ENCODE data around the gene ZNF514.
"Not testable (repeated sequence)": the region's sequence is repeated elsewhere in the genome, so short reads cannot be mapped to it uniquely, and the experiment has no call there.

The ZNF514 gene

DNA sequence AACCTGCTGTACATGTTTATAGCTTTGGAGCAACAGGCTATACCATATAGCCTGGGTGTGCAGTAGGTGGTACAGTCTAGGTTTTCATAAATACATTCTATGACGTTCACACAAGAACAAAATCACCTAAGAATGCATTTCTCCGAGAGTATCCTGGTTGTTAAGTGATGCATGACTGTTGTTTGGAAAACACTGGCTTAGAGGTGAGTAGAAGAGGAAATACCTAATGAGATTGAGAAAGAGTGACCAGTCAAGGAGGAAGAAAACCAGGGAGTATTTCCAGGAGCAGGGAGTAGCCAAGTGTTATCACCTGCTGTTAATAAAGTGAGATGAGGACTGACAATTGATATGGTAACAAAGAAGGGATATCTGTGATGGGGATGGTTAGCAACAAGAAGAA is 44.7 kb upstream of the ZNF514 start:
- Histone ChIP-seq H3K4me2 (no peak overlapping the region), H3K27me3 (ENCODE audit: insufficient read depth, low read depth) (no peaks in the 10 kb centered on the region), H3K79me2 (ENCODE audit: insufficient read depth, low read depth) (no peaks in the 10 kb centered on the region), H2AFZ (ENCODE audit: low read depth) (no peak overlapping the region), H4K20me1 (ENCODE audit: insufficient read depth) (no peaks in the 10 kb centered on the region), H3K9ac (no peak overlapping the region), H3K4me1 (ENCODE audit: low read depth, poor library complexity, severe bottlenecking) (no peaks in the 10 kb centered on the region), H3K4me3 (IDR thresholded peaks at IDR 0.05; ENCODE audit: insufficient read depth, low read depth, low read length) (no peak overlapping the region), H3K36me3 (ENCODE audit: insufficient read depth) (no peaks in the 10 kb centered on the region), H3K27ac (no peak overlapping the region)
- no peak for TF ChIP-seq CTCF (conservative IDR thresholded peaks at IDR 0.05; ENCODE audit: low read depth, low read length)

GRCh38 chr2:95203911-95204310 is 44.3 kb upstream of the ZNF514 start:
- no peak overlapping the region for H2AFZ ChIP-seq (ENCODE audit: low read depth)
- H3K9ac ChIP-seq = no peak overlapping the region
- H3K4me2 ChIP-seq = no peak overlapping the region
- no peaks in the 10 kb centered on the region for H4K20me1 ChIP-seq (ENCODE audit: insufficient read depth)
- no peaks in the 10 kb centered on the region for H3K36me3 ChIP-seq (ENCODE audit: insufficient read depth)
- no peaks in the 10 kb centered on the region for H3K79me2 ChIP-seq (ENCODE audit: insufficient read depth, low read depth)
- no peak for TF ChIP-seq CTCF (conservative IDR thresholded peaks at IDR 0.05; ENCODE audit: low read depth, low read length)
- no peak overlapping the region for H3K27ac ChIP-seq
- no peaks in the 10 kb centered on the region for H3K27me3 ChIP-seq (ENCODE audit: insufficient read depth, low read depth)
- H3K4me3 ChIP-seq (IDR thresholded peaks at IDR 0.05; ENCODE audit: insufficient read depth, low read depth, low read length) = no peak overlapping the region
- no peaks in the 10 kb centered on the region for H3K4me1 ChIP-seq (ENCODE audit: low read depth, poor library complexity, severe bottlenecking)

- H4K20me1 ChIP-seq (ENCODE audit: insufficient read depth); H3K27ac ChIP-seq; H3K79me2 ChIP-seq (ENCODE audit: insufficient read depth, low read depth); H3K4me1 ChIP-seq (ENCODE audit: low read depth, poor library complexity, severe bottlenecking); H2AFZ ChIP-seq (ENCODE audit: low read depth); H3K9ac ChIP-seq; H3K4me2 ChIP-seq; H3K36me3 ChIP-seq (ENCODE audit: insufficient read depth); H3K4me3 ChIP-seq (IDR thresholded peaks at IDR 0.05; ENCODE audit: insufficient read depth, low read depth, low read length); H3K27me3 ChIP-seq (ENCODE audit: insufficient read depth, low read depth): not testable (repeated sequence)
These were observed 33.3 kb upstream of the ZNF514 start for GRCh38 chr2:95192956-95193355.

DNA sequence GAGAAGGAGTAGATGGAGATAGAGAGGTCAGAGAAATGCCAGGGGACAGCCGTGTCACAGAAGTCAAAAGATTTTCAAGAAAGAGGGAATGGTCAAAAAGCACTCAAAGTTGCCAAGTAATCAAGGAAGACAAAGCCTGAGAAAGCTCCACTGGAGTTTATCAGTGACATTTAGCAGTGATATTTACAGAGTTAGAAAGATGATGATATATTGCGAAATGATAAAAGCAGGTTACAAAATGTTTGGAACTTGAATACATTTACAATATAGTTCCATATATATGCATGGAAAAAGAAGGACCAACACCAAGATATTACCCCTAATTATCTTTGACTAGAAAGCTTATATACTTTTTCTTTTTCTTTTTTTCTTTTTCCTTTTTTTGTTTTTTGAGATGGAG is 26.3 kb upstream of the ZNF514 start:
- no peak overlapping the region for H3K27ac ChIP-seq
- H2AFZ ChIP-seq (ENCODE audit: low read depth) = no peak overlapping the region
- H3K79me2 ChIP-seq (ENCODE audit: insufficient read depth, low read depth) = no peaks in the 10 kb centered on the region
- H3K4me1 ChIP-seq (ENCODE audit: low read depth, poor library complexity, severe bottlenecking) = no peaks in the 10 kb centered on the region
- H3K36me3 ChIP-seq (ENCODE audit: insufficient read depth) = no peaks in the 10 kb centered on the region
- H3K4me2 ChIP-seq = no peak overlapping the region
- no peaks in the 10 kb centered on the region for H4K20me1 ChIP-seq (ENCODE audit: insufficient read depth)
- TF ChIP-seq CTCF (conservative IDR thresholded peaks at IDR 0.05; ENCODE audit: low read depth, low read length) = no peak
- no peak overlapping the region for H3K4me3 ChIP-seq (IDR thresholded peaks at IDR 0.05; ENCODE audit: insufficient read depth, low read depth, low read length)
- no peaks in the 10 kb centered on the region for H3K27me3 ChIP-seq (ENCODE audit: insufficient read depth, low read depth)
- no peak overlapping the region for H3K9ac ChIP-seq

- Histone ChIP-seq H3K4me1 (ENCODE audit: low read depth, poor library complexity, severe bottlenecking) (no peaks in the 10 kb centered on the region), H3K4me2 (no peak overlapping the region), H3K27ac (no peak overlapping the region), H3K9ac (no peak overlapping the region), H3K27me3 (ENCODE audit: insufficient read depth, low read depth) (no peaks in the 10 kb centered on the region), H2AFZ (ENCODE audit: low read depth) (no peak overlapping the region), H3K4me3 (IDR thresholded peaks at IDR 0.05; ENCODE audit: insufficient read depth, low read depth, low read length) (no peak overlapping the region), H3K36me3 (ENCODE audit: insufficient read depth) (no peaks in the 10 kb centered on the region), H3K79me2 (ENCODE audit: insufficient read depth, low read depth) (no peaks in the 10 kb centered on the region), H4K20me1 (ENCODE audit: insufficient read depth) (no peaks in the 10 kb centered on the region)
- TF ChIP-seq CTCF (conservative IDR thresholded peaks at IDR 0.05; ENCODE audit: low read depth, low read length) = no peak
These were observed 25.5 kb upstream of the ZNF514 start for GRCh38 chr2:95185197-95185596.

Measured in KMS-11 (cell line).